WTC11 (cell line): Measurements from ENCODE around the gene MSS51. TPM values are rescaled to one million over a fixed set of nuclear protein-coding genes. Genes with fewer than 3 reads are reported as not detected.

Experiments used
- ATAC-seq: fragments of 200-7000 bp; cut with Tn5 transposase; 2 replicates; pipeline ENCODE4 v1.10.0; 2021; ENCODE audit warnings: mild to moderate bottlenecking, moderate library complexity
- CTCF ChIA-PET: fragments of 300-600 bp; sonication (Branson Sonifier 250); formaldehyde crosslinking; loops from one replicate; lab custom pipeline; 2021; ENCODE audit warnings: antibody characterized with exemption; lab: Charles Lee
- POLR2A ChIA-PET: fragments of 350-600 bp; sonication (Branson Sonifier 250); formaldehyde crosslinking; loops from one replicate; lab custom pipeline; 2021; ENCODE audit warnings: antibody characterized with exemption; lab: Charles Lee
- DNase-seq: peaks from one replicate; pipeline ENCODE4 v3.0.0; 2021; ENCODE audit warnings: low spot score
- H3K27ac Mint-ChIP-seq: 2 replicates; pipeline ENCODE4 v1.8.0; 2021; ENCODE audit warnings: mixed read lengths
- H3K27me3 Mint-ChIP-seq: 2 replicates; pipeline ENCODE4 v1.8.0; 2021; ENCODE audit warnings: low read depth, mild to moderate bottlenecking, moderate library complexity, mixed read lengths
- H3K36me3 Mint-ChIP-seq: 2 replicates; pipeline ENCODE4 v1.8.0; 2021; ENCODE audit warnings: mixed read lengths
- H3K4me1 Mint-ChIP-seq: 2 replicates; pipeline ENCODE4 v1.8.0; 2022; ENCODE audit warnings: mixed read lengths
- H3K4me3 Mint-ChIP-seq: 2 replicates; pipeline ENCODE4 v1.8.0; 2021; ENCODE audit warnings: mild to moderate bottlenecking, moderate library complexity, mixed read lengths
- H3K9me3 Mint-ChIP-seq: 2 replicates; pipeline ENCODE4 v1.8.0; 2021; ENCODE audit warnings: mixed read lengths
- SMAD3 ChIP-seq: sonication (generic); formaldehyde crosslinking; IDR thresholded peaks from 2 replicates; pipeline ENCODE4 v1.8.0; 2022; ENCODE audit warnings: missing genetic modification reagents, mild to moderate bottlenecking, borderline replicate concordance
- TEAD1 ChIP-seq: sonication (generic); formaldehyde crosslinking; IDR thresholded peaks from 2 replicates; pipeline ENCODE4 v1.8.0; 2022; ENCODE audit warnings: mild to moderate bottlenecking, missing genetic modification reagents
- ZNF263 ChIP-seq: sonication (generic); formaldehyde crosslinking; IDR thresholded peaks from 2 replicates; pipeline ENCODE4 v1.8.1; 2022; ENCODE audit warnings: low read depth, mild to moderate bottlenecking, moderate library complexity, missing genetic modification reagents
- ZNF396 ChIP-seq: fragments of 250-450 bp; sonication (Bioruptor Pico); IDR thresholded peaks from 2 replicates; pipeline ENCODE4 v1.8.0; 2021; ENCODE audit warnings: mild to moderate bottlenecking, moderate library complexity, borderline replicate concordance
- ZNF416 ChIP-seq: fragments of 250-450 bp; sonication (Bioruptor Pico); IDR thresholded peaks from 2 replicates; pipeline ENCODE4 v1.9.0; 2021; ENCODE audit warnings: mild to moderate bottlenecking, inconsistent platforms
- total RNA-seq: library from RNA; stranded (reverse); gene quantifications from 3 replicates; pipeline ENCODE4 v1.2.3, GENCODE V29; 2021
- TF ChIP-seq, protein P1 (sequence below): fragments of 250-450 bp; sonication (Bioruptor Pico); IDR thresholded peaks from 2 replicates; pipeline ENCODE4 v1.8.0; 2021; ENCODE audit warnings: mild to moderate bottlenecking
- TF ChIP-seq, protein P2 (sequence below): sonication (generic); formaldehyde crosslinking; IDR thresholded peaks from 2 replicates; pipeline ENCODE4 v1.8.0; 2022; ENCODE audit warnings: mild to moderate bottlenecking, missing genetic modification reagents
- TF ChIP-seq, protein P3 (sequence below): sonication (generic); formaldehyde crosslinking; IDR thresholded peaks from 2 replicates; pipeline ENCODE4 v1.8.1; 2023; ENCODE audit warnings: mild to moderate bottlenecking, moderate library complexity, missing genetic modification reagents
- TF ChIP-seq, protein P4 (sequence below): sonication (generic); formaldehyde crosslinking; IDR thresholded peaks from 2 replicates; pipeline ENCODE4 v1.8.1; 2023; ENCODE audit warnings: mild to moderate bottlenecking, missing genetic modification reagents
- TF ChIP-seq, protein P5 (sequence below): sonication (generic); formaldehyde crosslinking; IDR thresholded peaks from 2 replicates; pipeline ENCODE4 v1.8.0; 2022; ENCODE audit warnings: mild to moderate bottlenecking, missing genetic modification reagents
- TF ChIP-seq, protein P6 (sequence below): sonication (generic); formaldehyde crosslinking; IDR thresholded peaks from 2 replicates; pipeline ENCODE4 v1.8.0; 2022; ENCODE audit warnings: mild to moderate bottlenecking, missing genetic modification reagents
- TF ChIP-seq, protein P7 (sequence below): sonication (generic); formaldehyde crosslinking; IDR thresholded peaks from 2 replicates; pipeline ENCODE4 v1.8.0; 2022; ENCODE audit warnings: missing genetic modification reagents
- TF ChIP-seq, protein P8 (sequence below): sonication (generic); formaldehyde crosslinking; IDR thresholded peaks from 2 replicates; pipeline ENCODE4 v1.8.1; 2022; ENCODE audit warnings: missing genetic modification reagents, borderline replicate concordance

MSS51 gene
- total RNA-seq, 1 experiment from 2014 or later = 3.0 TPM

DNA sequence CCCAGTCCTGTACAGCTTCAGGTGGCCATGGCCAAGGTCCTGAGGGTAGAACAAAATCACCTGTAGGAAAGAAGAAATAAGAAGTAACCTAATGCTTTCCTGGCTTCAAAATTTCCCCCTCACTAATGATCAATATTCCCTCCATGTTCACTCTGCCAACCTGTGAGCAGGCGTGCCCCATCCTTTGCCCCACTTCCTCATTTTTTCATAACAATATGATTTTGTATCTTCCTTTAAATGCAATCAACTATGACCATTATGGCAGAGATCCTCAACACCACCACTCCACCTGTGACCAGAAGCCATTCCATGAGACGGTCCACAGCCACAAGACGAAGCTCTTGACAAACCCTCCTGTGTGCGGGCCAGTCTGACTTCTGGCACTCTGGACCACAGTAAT, 7.0 kb downstream of the MSS51 start:
- ATAC-seq (no peak), DNase-seq (no peak)
- CTCF ChIA-PET = no interaction called here
- Mint-ChIP-seq H3K27ac (no peak overlapping the region), H3K27me3 (no peaks in the 10 kb centered on the region), H3K36me3 (peaks cover 23% of the 10 kb centered on the region), H3K4me1 (no peaks in the 10 kb centered on the region), H3K4me3 (no peak overlapping the region), H3K9me3 (no peaks in the 10 kb centered on the region)
- POLR2A ChIA-PET = interaction anchor here (0.6 kb wide), 1 partner anchor 312 kb away, joined by 8 read pairs; no protein-coding TSS in a partner anchor
- TF ChIP-seq, protein P1, sequence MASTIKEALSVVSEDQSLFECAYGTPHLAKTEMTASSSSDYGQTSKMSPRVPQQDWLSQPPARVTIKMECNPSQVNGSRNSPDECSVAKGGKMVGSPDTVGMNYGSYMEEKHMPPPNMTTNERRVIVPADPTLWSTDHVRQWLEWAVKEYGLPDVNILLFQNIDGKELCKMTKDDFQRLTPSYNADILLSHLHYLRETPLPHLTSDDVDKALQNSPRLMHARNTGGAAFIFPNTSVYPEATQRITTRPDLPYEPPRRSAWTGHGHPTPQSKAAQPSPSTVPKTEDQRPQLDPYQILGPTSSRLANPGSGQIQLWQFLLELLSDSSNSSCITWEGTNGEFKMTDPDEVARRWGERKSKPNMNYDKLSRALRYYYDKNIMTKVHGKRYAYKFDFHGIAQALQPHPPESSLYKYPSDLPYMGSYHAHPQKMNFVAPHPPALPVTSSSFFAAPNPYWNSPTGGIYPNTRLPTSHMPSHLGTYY = no peak
- TF ChIP-seq ZNF416 (CRISPR knock-in tag) = no peak
- TF ChIP-seq, protein P2, sequence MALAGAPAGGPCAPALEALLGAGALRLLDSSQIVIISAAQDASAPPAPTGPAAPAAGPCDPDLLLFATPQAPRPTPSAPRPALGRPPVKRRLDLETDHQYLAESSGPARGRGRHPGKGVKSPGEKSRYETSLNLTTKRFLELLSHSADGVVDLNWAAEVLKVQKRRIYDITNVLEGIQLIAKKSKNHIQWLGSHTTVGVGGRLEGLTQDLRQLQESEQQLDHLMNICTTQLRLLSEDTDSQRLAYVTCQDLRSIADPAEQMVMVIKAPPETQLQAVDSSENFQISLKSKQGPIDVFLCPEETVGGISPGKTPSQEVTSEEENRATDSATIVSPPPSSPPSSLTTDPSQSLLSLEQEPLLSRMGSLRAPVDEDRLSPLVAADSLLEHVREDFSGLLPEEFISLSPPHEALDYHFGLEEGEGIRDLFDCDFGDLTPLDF (CRISPR knock-in tag) = no peak
- TF ChIP-seq, protein P3, sequence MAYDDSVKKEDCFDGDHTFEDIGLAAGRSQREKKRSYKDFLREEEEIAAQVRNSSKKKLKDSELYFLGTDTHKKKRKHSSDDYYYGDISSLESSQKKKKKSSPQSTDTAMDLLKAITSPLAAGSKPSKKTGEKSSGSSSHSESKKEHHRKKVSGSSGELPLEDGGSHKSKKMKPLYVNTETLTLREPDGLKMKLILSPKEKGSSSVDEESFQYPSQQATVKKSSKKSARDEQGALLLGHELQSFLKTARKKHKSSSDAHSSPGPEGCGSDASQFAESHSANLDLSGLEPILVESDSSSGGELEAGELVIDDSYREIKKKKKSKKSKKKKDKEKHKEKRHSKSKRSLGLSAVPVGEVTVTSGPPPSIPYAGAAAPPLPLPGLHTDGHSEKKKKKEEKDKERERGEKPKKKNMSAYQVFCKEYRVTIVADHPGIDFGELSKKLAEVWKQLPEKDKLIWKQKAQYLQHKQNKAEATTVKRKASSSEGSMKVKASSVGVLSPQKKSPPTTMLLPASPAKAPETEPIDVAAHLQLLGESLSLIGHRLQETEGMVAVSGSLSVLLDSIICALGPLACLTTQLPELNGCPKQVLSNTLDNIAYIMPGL (CRISPR knock-in tag) = no peak
- TF ChIP-seq, protein P4, sequence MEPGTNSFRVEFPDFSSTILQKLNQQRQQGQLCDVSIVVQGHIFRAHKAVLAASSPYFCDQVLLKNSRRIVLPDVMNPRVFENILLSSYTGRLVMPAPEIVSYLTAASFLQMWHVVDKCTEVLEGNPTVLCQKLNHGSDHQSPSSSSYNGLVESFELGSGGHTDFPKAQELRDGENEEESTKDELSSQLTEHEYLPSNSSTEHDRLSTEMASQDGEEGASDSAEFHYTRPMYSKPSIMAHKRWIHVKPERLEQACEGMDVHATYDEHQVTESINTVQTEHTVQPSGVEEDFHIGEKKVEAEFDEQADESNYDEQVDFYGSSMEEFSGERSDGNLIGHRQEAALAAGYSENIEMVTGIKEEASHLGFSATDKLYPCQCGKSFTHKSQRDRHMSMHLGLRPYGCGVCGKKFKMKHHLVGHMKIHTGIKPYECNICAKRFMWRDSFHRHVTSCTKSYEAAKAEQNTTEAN (CRISPR knock-in tag) = no peak
- TF ChIP-seq, protein P5, sequence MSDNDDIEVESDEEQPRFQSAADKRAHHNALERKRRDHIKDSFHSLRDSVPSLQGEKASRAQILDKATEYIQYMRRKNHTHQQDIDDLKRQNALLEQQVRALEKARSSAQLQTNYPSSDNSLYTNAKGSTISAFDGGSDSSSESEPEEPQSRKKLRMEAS (CRISPR knock-in tag) = no peak
- TF ChIP-seq SMAD3 = no peak
- TF ChIP-seq ZNF396 (CRISPR knock-in tag) = no peak
- TF ChIP-seq TEAD1 (CRISPR knock-in tag) = no peak

DNA sequence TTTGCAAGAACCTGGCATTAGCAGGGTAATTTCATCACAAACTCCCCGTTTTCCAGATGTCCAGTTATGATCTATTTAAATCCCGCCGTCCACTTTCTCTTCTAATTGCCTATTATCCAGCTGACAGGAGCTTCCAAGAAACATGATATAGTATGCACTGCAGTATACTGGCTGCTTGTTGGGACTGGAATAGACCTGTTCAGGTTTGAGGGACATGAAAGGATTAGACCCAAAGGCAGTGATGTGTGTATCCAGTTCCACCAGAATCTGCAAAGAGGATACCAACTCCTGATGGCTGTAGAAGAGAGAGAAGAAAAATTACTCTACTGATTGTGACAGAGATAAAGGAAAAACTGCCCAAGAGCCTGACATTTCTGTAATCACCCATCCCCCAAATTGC, 8.9 kb downstream of the MSS51 start:
- DNase-seq = no peak
- H3K4me3 Mint-ChIP-seq = no peak overlapping the region
- peaks cover 23% of the 10 kb centered on the region for H3K36me3 Mint-ChIP-seq
- POLR2A ChIA-PET = no interaction called here
- no peaks in the 10 kb centered on the region for H3K27me3 Mint-ChIP-seq
- no peaks in the 10 kb centered on the region for H3K4me1 Mint-ChIP-seq
- CTCF ChIA-PET = no interaction called here
- ATAC-seq = no peak
- TF ChIP-seq ZNF263 (CRISPR knock-in tag) = no peak
- TF ChIP-seq, protein P6, sequence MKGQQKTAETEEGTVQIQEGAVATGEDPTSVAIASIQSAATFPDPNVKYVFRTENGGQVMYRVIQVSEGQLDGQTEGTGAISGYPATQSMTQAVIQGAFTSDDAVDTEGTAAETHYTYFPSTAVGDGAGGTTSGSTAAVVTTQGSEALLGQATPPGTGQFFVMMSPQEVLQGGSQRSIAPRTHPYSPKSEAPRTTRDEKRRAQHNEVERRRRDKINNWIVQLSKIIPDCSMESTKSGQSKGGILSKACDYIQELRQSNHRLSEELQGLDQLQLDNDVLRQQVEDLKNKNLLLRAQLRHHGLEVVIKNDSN = no peak
- TF ChIP-seq, protein P3 (CRISPR knock-in tag) = no peak
- TF ChIP-seq, protein P7, sequence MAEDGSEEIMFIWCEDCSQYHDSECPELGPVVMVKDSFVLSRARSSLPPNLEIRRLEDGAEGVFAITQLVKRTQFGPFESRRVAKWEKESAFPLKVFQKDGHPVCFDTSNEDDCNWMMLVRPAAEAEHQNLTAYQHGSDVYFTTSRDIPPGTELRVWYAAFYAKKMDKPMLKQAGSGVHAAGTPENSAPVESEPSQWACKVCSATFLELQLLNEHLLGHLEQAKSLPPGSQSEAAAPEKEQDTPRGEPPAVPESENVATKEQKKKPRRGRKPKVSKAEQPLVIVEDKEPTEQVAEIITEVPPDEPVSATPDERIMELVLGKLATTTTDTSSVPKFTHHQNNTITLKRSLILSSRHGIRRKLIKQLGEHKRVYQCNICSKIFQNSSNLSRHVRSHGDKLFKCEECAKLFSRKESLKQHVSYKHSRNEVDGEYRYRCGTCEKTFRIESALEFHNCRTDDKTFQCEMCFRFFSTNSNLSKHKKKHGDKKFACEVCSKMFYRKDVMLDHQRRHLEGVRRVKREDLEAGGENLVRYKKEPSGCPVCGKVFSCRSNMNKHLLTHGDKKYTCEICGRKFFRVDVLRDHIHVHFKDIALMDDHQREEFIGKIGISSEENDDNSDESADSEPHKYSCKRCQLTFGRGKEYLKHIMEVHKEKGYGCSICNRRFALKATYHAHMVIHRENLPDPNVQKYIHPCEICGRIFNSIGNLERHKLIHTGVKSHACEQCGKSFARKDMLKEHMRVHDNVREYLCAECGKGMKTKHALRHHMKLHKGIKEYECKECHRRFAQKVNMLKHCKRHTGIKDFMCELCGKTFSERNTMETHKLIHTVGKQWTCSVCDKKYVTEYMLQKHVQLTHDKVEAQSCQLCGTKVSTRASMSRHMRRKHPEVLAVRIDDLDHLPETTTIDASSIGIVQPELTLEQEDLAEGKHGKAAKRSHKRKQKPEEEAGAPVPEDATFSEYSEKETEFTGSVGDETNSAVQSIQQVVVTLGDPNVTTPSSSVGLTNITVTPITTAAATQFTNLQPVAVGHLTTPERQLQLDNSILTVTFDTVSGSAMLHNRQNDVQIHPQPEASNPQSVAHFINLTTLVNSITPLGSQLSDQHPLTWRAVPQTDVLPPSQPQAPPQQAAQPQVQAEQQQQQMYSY (CRISPR knock-in tag) = no peak
- TF ChIP-seq, protein P8, sequence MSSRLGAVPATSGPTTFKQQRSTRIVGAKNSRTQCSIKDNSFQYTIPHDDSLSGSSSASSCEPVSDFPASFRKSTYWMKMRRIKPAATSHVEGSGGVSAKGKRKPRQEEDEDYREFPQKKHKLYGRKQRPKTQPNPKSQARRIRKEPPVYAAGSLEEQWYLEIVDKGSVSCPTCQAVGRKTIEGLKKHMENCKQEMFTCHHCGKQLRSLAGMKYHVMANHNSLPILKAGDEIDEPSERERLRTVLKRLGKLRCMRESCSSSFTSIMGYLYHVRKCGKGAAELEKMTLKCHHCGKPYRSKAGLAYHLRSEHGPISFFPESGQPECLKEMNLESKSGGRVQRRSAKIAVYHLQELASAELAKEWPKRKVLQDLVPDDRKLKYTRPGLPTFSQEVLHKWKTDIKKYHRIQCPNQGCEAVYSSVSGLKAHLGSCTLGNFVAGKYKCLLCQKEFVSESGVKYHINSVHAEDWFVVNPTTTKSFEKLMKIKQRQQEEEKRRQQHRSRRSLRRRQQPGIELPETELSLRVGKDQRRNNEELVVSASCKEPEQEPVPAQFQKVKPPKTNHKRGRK (CRISPR knock-in tag) = no peak
- H3K27ac Mint-ChIP-seq = no peak overlapping the region
- no peaks in the 10 kb centered on the region for H3K9me3 Mint-ChIP-seq
